ENCODE data around the gene BCL2L1.

DNA sequence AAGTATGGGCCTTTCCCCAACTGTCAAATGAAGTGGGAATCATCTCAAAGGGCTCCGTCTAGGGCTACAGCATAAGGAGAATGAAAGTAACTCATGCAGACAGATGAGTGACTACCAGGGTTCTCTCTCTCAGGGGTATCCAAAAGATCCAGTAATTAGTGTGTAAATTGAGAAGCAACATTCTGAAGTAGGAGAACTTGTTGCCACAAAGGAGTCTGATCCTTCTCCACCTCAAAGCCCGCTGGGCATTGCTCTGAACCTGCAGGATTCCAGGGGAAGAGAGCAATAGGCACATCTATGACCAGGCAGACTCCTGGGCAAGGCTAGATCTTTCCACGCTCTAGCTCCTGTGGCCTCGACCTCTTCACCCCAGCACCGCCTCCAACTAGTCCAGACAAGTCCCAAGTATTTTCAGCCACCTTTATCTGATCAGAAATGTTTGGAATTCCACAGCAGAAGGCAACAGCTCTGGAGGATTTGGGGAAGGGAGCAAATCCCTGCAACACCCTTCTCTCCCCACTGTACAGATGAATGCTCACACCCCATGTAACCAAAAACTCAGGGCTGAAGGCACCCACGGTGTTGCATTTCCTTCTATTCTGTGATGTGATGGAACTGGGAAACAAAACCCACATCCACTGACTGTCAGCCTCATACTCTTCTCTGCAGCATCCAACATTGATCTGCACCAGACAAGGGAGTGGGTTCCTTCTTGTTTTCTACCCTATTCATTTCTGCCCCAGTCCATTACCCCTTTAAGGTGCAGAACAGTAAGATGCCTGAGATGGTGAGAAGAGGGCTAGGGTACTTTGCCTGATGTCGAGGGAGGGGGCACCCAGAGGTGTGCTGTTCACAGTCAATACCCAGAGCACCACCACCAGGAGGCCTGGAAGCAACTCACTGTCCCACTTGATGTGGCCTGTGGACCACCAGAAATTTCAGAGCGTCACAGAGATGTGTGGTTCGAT lies 44.0 kb downstream of the BCL2L1 start:
- TF ChIP-seq, protein P1, sequence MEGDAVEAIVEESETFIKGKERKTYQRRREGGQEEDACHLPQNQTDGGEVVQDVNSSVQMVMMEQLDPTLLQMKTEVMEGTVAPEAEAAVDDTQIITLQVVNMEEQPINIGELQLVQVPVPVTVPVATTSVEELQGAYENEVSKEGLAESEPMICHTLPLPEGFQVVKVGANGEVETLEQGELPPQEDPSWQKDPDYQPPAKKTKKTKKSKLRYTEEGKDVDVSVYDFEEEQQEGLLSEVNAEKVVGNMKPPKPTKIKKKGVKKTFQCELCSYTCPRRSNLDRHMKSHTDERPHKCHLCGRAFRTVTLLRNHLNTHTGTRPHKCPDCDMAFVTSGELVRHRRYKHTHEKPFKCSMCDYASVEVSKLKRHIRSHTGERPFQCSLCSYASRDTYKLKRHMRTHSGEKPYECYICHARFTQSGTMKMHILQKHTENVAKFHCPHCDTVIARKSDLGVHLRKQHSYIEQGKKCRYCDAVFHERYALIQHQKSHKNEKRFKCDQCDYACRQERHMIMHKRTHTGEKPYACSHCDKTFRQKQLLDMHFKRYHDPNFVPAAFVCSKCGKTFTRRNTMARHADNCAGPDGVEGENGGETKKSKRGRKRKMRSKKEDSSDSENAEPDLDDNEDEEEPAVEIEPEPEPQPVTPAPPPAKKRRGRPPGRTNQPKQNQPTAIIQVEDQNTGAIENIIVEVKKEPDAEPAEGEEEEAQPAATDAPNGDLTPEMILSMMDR (IDR thresholded peaks at IDR 0.05) = no peak
- TF ChIP-seq ZFX (IDR thresholded peaks at IDR 0.05; ENCODE audit: borderline replicate concordance) = no peak

Measured in 22Rv1 (cell line).